ENCODE results near the gene INPP5E. TPM values are rescaled to one million over a fixed set of nuclear protein-coding genes. Genes with fewer than 3 reads are reported as not detected.
A peak's percentile ranks its signal among the peaks of the same experiment; 100 is the strongest.

INPP5E gene
- total and polyA plus RNA-seq, 2 experiments from 2014 or later: 5.8 to 13.4 TPM

DNA sequence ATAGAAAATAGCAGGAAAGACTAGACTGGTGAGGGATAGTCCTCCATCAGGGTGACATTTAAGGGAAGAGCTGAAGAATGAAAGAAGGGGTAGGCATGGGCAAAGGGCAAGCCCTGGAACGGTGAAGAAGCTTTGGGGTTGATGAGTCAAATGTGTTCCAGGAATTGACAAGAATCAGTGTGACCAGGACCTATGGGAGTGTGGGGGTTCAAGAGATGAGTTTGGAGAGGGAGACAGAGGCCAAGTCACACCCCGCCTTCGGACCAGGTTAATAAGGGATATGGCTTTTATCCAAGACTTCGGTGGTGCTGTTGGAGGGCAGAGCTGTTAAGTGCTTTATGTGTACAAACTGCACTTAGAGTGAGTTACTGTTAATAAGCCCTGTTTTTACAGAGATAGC is 28.3 kb downstream of the INPP5E start (continued):
- TF ChIP-seq ZNF462 (CRISPR knock-in tag; IDR thresholded peaks at IDR 0.05) (no peak), STAT1 (IDR thresholded peaks at IDR 0.05; ENCODE audit: unreplicated experiment) (no peak), POLR2AphosphoS5 (IDR thresholded peaks at IDR 0.05; ENCODE audit: low read depth) (no peak), EZH2 (IDR thresholded peaks at IDR 0.05; ENCODE audit: low read depth, unreplicated experiment) (no peak)

DNA sequence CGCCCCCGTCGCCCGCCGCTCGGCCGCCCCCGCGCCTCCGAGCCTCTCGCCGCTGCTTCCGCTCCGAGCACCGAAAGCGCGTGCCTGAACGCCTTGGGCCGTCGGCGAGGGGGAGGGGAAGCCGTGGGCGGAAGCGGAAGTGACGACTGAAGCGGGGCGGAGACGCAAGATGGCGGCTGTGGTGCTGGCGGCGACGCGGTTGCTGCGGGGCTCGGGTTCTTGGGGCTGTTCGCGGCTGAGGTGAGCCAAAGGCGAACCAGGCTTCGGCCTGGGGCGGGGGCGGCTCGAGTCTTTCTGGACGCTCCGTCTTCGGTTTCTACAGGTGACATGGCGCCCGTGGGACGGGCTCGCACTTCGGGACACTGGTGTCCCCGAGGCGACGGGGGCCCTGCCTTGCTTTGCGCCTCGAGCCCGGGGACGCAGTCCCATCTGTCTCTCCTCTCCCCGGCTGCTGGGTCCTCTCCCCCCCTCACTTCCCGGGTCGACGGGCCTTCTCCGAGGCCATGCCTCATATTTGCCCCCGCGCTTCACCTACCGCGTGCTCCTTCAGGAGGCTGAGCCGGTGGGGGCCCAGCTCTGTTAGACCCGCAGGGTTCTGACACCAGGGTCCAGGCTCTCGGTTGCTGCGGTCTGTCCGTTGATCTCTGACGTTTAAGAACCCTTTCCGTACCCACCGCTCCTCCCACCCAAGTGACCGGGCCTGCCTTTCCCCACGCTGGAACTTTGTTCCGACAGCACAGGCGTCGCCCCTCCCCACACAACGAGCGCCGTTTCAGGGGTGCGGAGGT is 29.0 kb downstream of the INPP5E start, which contains the start of the genes ENTR1 and PMPCA:
Gene ENTR1 (minus strand): TSS at position 115 of the 788 bp plus-strand sequence. CDS start 217 bp downstream, outside the sequence.
Gene PMPCA (plus strand): TSS at position 159 of the 788 bp plus-strand sequence. CDS start 11 bp downstream, at position 170.
- no peaks in the 10 kb centered on the region for H3K9me2 ChIP-seq (ENCODE audit: insufficient read depth)
- peaks cover 64% of the 10 kb centered on the region for H3K79me2 ChIP-seq (replicated peaks; ENCODE audit: insufficient read depth)
- peaks cover 24% of the 10 kb centered on the region for H4K20me1 ChIP-seq (replicated peaks; ENCODE audit: insufficient read depth)
- peak within 1 kb of the TSS; percentile 96 for H3K27ac Mint-ChIP-seq
- peak within 1 kb of the TSS; percentile 96 for H3K4me3 Mint-ChIP-seq
- peaks cover 17% of the 10 kb centered on the region; the same call in 1 of the 2 replicates for H3K4me1 ChIP-seq (ENCODE audit: insufficient read depth)
- peak within 1 kb of the TSS; percentile 99 for H3K4me2 ChIP-seq
- peak; percentile 77 for ATAC-seq
- peaks cover 20% of the 10 kb centered on the region for H3K4me1 Mint-ChIP-seq
- peak within 1 kb of the TSS; percentile 96 for H3K4me3 ChIP-seq
- H3K27me3 Mint-ChIP-seq (ENCODE audit: insufficient read depth, low read depth, poor library complexity): peaks cover 28% of the 10 kb centered on the region
- peak; percentile 96 for DNase-seq (ENCODE audit: low spot score)
- peaks cover 20% of the 10 kb centered on the region; the same call in 1 of the 2 replicates for H3F3A ChIP-seq (replicated peaks; ENCODE audit: low read depth)
- peaks cover 68% of the 10 kb centered on the region for H3K36me3 Mint-ChIP-seq (ENCODE audit: low read depth)
- H3K36me3 ChIP-seq (ENCODE audit: insufficient read depth): peaks cover 36% of the 10 kb centered on the region
- H3K27me3 ChIP-seq (ENCODE audit: insufficient read depth): no peaks in the 10 kb centered on the region
- no peaks in the 10 kb centered on the region for H3K9me3 Mint-ChIP-seq
- TF ChIP-seq ZNF114 (CRISPR knock-in tag; IDR thresholded peaks at IDR 0.05): no peak
- TF ChIP-seq REST (IDR thresholded peaks at IDR 0.05; ENCODE audit: unreplicated experiment): no peak
- TF ChIP-seq ETS1 (IDR thresholded peaks at IDR 0.05): peak; percentile 69
- peak; percentile 92 for TF ChIP-seq CREB1 (CRISPR knock-in tag; IDR thresholded peaks at IDR 0.05; ENCODE audit: low read depth)
- TF ChIP-seq POLR2AphosphoS5 (IDR thresholded peaks at IDR 0.05; ENCODE audit: low read depth): peak; percentile 93
- no peak within 1 kb of the TSS; the same call in 1 of the 2 replicates for H2AFZ ChIP-seq
- H3K27ac ChIP-seq (ENCODE audit: low read depth): peak within 1 kb of the TSS; percentile 76
